IMR-90 (cell line): Measurements from ENCODE around the gene RFX2. TPM values are rescaled to one million over a fixed set of nuclear protein-coding genes. Genes with fewer than 3 reads are reported as not detected.

Experiments used
- CHD1 ChIP-seq: IDR thresholded peaks from 2 replicates; pipeline ENCODE4 v1.6.1; 2012; ENCODE audit warnings: low read depth, low read length, improper control_type of control experiment
- CTCF ChIP-seq: conservative IDR thresholded peaks from 2 replicates; pipeline ENCODE4 v1.5.1; 2012; ENCODE audit warnings: mild to moderate bottlenecking, low read depth, low read length, improper control_type of control experiment
- MAZ ChIP-seq: IDR thresholded peaks from 2 replicates; pipeline ENCODE4 v1.6.1; 2012; ENCODE audit warnings: low read depth, mild to moderate bottlenecking, low read length, improper control_type of control experiment, moderate library complexity, borderline replicate concordance
- RCOR1 ChIP-seq: IDR thresholded peaks from 2 replicates; pipeline ENCODE4 v1.6.1; 2012; ENCODE audit warnings: mild to moderate bottlenecking, low read length, improper control_type of control experiment; ENCODE audit not compliant: insufficient replicate concordance
- SMC3 ChIP-seq: fragments of 150-350 bp; IDR thresholded peaks from 2 replicates; pipeline ENCODE4 v1.6.1; 2016; ENCODE audit warnings: low read depth, mild to moderate bottlenecking, antibody characterized with exemption, low read length, moderate library complexity
- polyA plus RNA-seq, 3 experiments: library from polyadenylated mRNA; depleted of rRNA; stranded (reverse); fragments of >200 nt; gene quantifications; 2 replicates each; pipeline ENCODE4 v1.2.3, GENCODE V29; 2012; ENCODE audit warnings: low replicate concordance in 1 of 3
- total RNA-seq: library from RNA; depleted of rRNA; stranded (reverse); fragments of >200 nt; gene quantifications from 2 replicates; pipeline ENCODE4 v1.2.3, GENCODE V29; 2012

Gene RFX2
- total and polyA plus RNA-seq, 2 of the 4 experiments (the other 2 are of a cell fraction), result 2.2 to 4.9 TPM

DNA sequence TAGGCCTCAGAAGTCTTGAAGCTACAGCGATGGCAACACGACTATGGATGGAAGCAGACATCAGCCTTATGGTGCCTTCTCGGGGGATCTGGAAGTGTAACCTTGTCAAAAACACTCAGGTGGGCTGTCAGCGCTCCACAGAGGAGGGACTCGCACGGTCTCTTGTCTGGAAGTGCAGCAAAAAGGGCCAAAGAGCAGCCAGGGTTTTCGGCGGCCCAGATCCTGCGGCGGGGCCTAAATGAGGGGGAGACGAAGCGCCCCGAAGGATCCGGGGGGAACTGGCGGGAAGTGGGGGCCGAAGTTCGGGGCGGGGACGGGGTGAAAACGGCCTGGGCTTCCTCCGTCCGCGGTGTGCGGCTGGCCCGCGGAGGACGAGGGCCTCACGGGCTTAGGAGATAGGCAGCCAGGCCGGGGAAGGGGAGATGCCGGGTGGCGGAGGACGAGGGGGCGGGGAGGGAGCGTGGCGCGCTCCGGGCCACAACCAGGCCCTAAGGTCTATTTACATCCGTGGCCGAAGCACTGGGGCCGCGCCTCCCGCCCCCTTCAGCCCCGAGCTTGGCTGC lies 133.0 kb downstream of the RFX2 start (continued):
- TF ChIP-seq CTCF (no peak), RCOR1 (no peak), CHD1 (no peak), MAZ (no peak), SMC3 (no peak)
